ENCODE results near the gene CMC4. TPM values are rescaled to one million over a fixed set of nuclear protein-coding genes. Genes with fewer than 3 reads are reported as not detected.
A peak's percentile ranks its signal among the peaks of the same experiment; 100 is the strongest.

CMC4 gene
- total and polyA plus RNA-seq, 9 of the 15 experiments (the other 6 are each of a cell fraction or from before 2014, with no cell fraction given): 3.5 to 16.9 (median 8.2) TPM

GRCh38 chrX:155026727-155027508 is 44.0 kb downstream of the CMC4 start, which contains the start of gene FUNDC2 (continued):
- TF ChIP-seq KLF1 (tag; IDR thresholded peaks at IDR 0.05) (peak; percentile 67; the same call in 1 of the 2 replicates), NFYB (IDR thresholded peaks at IDR 0.05; ENCODE audit: extremely low read depth, insufficient read length) (no peak), ZNF184 (CRISPR knock-in tag; IDR thresholded peaks at IDR 0.05) (no peak), ZNF75A (CRISPR knock-in tag; IDR thresholded peaks at IDR 0.05) (no peak), ZNF561 (CRISPR knock-in tag; conservative IDR thresholded peaks at IDR 0.05) (no peak), ATF4 (CRISPR knock-in tag; IDR thresholded peaks at IDR 0.05) (no peak), CHD4 (IDR thresholded peaks at IDR 0.05; ENCODE audit: insufficient read depth, insufficient replicate concordance, low read depth, low read length, poor library complexity, severe bottlenecking) (no peak), ZNF699 (CRISPR knock-in tag; IDR thresholded peaks at IDR 0.05; ENCODE audit: insufficient replicate concordance) (no peak), ZNF143 (CRISPR knock-in tag; IDR thresholded peaks at IDR 0.05) (no peak), PHTF2 (CRISPR knock-in tag; IDR thresholded peaks at IDR 0.05) (no peak), BRD4 (IDR thresholded peaks at IDR 0.05) (no peak), RBFOX2 (IDR thresholded peaks at IDR 0.05; ENCODE audit: low read depth, low read length) (peak; percentile 97), FOXP4 (CRISPR knock-in tag; IDR thresholded peaks at IDR 0.05; ENCODE audit: borderline replicate concordance) (no peak)
- TF ChIP-seq, protein P1, sequence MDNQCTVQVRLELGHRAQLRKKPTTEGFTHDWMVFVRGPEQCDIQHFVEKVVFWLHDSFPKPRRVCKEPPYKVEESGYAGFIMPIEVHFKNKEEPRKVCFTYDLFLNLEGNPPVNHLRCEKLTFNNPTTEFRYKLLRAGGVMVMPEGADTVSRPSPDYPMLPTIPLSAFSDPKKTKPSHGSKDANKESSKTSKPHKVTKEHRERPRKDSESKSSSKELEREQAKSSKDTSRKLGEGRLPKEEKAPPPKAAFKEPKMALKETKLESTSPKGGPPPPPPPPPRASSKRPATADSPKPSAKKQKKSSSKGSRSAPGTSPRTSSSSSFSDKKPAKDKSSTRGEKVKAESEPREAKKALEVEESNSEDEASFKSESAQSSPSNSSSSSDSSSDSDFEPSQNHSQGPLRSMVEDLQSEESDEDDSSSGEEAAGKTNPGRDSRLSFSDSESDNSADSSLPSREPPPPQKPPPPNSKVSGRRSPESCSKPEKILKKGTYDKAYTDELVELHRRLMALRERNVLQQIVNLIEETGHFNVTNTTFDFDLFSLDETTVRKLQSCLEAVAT (IDR thresholded peaks at IDR 0.05): no peak
